LNCaP clone FGC (cell line): Measurements from ENCODE around the gene GBP5.
"Not testable (repeated sequence)": the region's sequence is repeated elsewhere in the genome, so short reads cannot be mapped to it uniquely, and the experiment has no call there.

Experiments
- DNase-seq: peaks from one replicate; pipeline ENCODE4 v3.0.0-alpha.2; 2011; ENCODE audit warnings: low read depth
- H3K4me3 ChIP-seq: 2 replicates; pipeline ENCODE4 v1.5.1; 2011; ENCODE audit warnings: mild to moderate bottlenecking, low read depth, low read length, control low read depth
- TF ChIP-seq, protein P1 (sequence below): IDR thresholded peaks from 2 replicates; pipeline ENCODE4 v1.5.1; 2012; ENCODE audit warnings: mild to moderate bottlenecking; ENCODE audit not compliant: control insufficient read depth, insufficient read depth; ENCODE audit errors: extremely low read depth

The GBP5 gene

DNA sequence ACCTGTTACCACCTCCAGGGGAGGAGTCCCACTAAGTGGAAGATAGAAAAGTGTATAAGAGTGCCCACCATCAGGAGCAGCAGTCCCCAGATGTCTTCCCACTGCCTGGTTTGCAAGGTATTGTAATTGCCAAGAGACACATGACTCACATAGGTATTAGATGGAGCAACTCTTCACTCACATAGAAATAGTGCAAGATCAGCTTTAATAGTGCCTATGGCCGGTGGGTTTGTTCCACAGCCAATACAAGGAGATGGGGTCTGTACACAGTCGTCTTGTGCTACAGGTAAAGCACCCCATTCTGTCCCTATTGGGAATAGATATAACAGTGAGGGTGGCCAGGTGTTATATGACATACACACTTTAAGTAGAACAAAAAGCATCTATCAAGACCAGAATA, 18.6 kb upstream of the GBP5 start:
- H3K4me3 ChIP-seq: no peak overlapping the region
- DNase-seq: no peak
- TF ChIP-seq, protein P1, sequence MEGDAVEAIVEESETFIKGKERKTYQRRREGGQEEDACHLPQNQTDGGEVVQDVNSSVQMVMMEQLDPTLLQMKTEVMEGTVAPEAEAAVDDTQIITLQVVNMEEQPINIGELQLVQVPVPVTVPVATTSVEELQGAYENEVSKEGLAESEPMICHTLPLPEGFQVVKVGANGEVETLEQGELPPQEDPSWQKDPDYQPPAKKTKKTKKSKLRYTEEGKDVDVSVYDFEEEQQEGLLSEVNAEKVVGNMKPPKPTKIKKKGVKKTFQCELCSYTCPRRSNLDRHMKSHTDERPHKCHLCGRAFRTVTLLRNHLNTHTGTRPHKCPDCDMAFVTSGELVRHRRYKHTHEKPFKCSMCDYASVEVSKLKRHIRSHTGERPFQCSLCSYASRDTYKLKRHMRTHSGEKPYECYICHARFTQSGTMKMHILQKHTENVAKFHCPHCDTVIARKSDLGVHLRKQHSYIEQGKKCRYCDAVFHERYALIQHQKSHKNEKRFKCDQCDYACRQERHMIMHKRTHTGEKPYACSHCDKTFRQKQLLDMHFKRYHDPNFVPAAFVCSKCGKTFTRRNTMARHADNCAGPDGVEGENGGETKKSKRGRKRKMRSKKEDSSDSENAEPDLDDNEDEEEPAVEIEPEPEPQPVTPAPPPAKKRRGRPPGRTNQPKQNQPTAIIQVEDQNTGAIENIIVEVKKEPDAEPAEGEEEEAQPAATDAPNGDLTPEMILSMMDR: no peak

- TF ChIP-seq, protein P1: no peak
- no peak for DNase-seq
- H3K4me3 ChIP-seq: no peak overlapping the region
These were observed 15.3 kb upstream of the GBP5 start for GRCh38 chr1:89288051-89288340.

DNA sequence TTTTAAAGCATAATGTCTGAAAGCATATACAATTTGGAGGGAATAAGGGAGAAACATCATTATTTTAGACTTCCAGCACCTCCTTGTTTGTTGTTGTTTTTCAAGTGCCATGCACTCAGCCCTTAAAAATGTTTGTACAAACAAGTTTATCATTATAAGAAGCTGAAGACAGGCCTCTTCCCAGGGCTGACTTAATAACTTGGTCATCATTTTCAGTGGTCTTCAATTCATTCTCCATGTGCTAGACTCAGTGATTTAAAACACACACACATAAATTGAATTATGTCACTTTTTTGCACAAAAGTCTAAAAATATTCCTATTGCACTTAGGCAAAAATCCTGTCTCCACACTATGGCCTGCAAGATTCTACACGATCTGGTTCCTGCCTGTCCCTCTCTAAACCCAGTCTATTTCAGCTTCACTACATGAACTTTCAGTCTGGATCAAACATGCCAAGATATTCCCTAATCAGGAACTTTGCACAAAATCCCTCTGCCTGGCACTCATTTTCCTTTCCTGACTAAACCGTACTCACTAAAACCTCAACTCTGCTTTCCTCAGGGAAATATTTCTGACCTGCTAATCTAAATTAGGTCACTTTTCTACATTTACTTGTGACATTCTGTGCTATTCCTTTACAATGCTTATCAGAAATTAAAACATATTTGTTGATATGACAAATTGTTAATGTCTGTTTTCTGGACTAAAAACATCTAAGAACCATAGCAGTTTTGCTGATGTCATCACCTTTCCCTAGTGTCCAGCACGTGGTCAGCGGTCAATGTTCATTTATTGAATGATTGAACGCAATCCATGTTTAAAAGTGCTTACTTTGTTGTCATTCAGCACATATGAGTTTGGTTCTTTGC, 14.8 kb upstream of the GBP5 start:
- DNase-seq: no peak
- no peak overlapping the region for H3K4me3 ChIP-seq
- TF ChIP-seq, protein P1: no peak

- DNase-seq: no peak
- TF ChIP-seq, protein P1: no peak
- no peak overlapping the region for H3K4me3 ChIP-seq
These were observed 14.0 kb upstream of the GBP5 start for GRCh38 chr1:89286549-89287180.

DNA sequence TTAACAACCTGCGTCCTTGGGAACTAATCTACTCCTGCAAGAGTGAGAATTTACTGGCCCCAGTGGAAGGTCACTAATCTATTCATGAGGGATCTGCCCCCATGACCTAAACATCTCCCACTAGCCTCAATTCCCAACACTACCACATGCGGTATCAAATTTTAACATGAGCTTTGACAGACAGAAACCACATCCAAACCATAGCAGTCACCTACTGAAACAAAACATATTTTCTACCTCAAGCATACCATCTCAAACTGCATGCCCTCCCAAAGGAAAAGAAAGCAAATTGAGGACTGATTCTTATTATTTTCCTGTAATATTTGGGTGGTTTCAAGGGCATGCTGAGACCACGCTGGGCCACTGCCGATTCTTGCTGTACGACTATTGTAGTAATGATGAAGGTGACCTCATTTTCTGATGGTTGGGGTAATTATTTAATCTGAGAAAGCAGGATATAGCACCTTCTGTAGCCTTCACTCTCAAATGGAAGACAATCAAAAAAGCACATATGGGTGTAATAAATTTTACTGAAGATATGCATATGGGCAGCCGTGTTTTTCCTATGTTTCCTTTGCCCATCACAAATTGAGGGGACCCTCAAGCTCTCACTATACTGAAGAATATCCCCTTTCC, 13.2 kb upstream of the GBP5 start:
- TF ChIP-seq, protein P1: no peak
- no peak for DNase-seq
- H3K4me3 ChIP-seq: no peak overlapping the region

DNA sequence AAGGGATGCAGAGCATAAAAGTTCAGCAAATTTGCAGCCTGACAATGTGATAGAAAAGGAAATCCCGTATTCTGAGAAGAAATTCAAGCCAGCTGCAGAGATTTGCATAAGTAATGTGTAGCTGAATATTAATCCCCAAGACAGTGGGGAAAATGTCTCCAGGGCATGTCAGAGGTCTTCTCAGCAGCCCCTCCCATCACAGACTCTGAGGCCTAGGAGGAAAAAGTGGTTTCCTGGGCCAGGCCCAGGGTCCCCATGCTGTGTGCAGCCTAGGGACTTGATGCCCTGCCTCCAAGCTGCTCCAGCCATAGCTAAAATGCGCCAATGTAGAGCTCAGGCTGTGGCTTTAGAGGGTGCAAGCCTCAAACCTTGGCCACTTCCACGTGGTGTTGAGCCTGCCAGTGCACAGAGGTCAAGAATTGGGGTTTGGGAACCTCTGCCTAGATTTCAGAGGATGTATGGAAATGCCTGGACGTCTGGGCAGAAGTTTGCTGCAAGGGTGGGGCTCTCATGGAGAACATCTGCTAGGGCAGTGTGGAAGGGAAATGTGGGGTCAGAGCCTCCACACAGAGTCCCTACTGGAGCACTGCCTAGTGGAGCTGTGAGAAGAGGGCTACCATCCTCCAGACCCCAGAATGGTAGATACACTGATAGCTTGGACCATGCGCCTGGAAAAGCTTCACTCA, 11.6 kb upstream of the GBP5 start:
- H3K4me3 ChIP-seq, DNase-seq: not testable (repeated sequence)

DNA sequence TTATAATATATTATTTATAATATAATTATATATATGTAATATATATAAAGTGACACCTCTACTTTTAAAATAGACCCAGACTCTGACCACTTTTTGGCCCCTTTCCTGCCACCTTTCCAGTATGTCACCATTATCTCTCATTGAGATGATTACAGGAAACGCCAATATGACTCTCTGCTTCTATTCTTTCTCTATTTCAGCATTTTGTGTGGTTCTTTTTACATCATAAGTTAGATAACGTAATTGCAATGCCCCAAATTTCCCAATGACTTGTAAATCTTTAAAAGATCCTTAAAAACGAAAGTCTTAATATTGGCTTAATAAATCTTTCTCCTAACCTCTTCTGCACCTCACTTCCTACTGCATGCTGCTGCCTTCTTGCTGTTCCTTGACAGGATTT, 8.1 kb upstream of the GBP5 start:
- TF ChIP-seq, protein P1: no peak

More for the DNA sequence above, 8.1 kb upstream of the GBP5 start:
- DNase-seq: no peak
- H3K4me3 ChIP-seq: no peak overlapping the region
